Endothelial cell of umbilical vein (primary cell): ENCODE measurements around the gene AGA. TPM values are rescaled to one million over a fixed set of nuclear protein-coding genes. Genes with fewer than 3 reads are reported as not detected.

ENCODE experiments used
- BruUV-seq: library from RNA; stranded (reverse); fragments of 400-500 nt; replicated peaks from 2 replicates; lab custom pipeline; 2021; lab: Mats Ljungman, UMichigan
- CTCF ChIA-PET: fragments of 300-600, 350-600 bp; sonication (Branson Sonifier 250); formaldehyde crosslinking; loops from one replicate; lab custom pipeline; 2021; ENCODE audit warnings: antibody characterized with exemption, inconsistent platforms; lab: Charles Lee
- POLR2A ChIA-PET: fragments of 300-600, 350-600 bp; sonication (Branson Sonifier 250); formaldehyde crosslinking; loops from one replicate; lab custom pipeline; 2021; ENCODE audit warnings: antibody characterized with exemption, inconsistent platforms; lab: Charles Lee
- DNase-seq: peaks from one replicate; pipeline ENCODE4 v3.0.0-alpha.2; 2011; ENCODE audit warnings: low read depth, low spot score
- FAIRE-seq: peaks from 2 replicates; lab custom pipeline; 2011; peaks lifted over from hg19 to GRCh38; lab: Jason Lieb, UNC
- H2AFZ ChIP-seq: 2 replicates; pipeline ENCODE4 v1.6.0; 2012; ENCODE audit warnings: low read depth, low read length, control low read depth, inconsistent platforms
- H3K27ac ChIP-seq: 2 replicates; pipeline ENCODE4 v1.5.1; 2011; ENCODE audit warnings: low read depth, mild to moderate bottlenecking, control low read depth, low read length, moderate library complexity; ENCODE audit not compliant: insufficient read depth
- H3K27me3 ChIP-seq, 2 experiments: 2 replicates each; pipeline versions ENCODE4 v1.6.0 to v1.6.1; 2011; ENCODE audit warnings: low read length in 2 of 2, mixed read lengths in 1 of 2; ENCODE audit not compliant: control insufficient read depth in 2 of 2, insufficient read depth in 2 of 2
- H3K36me3 ChIP-seq, 2 experiments: 2 replicates in 1 of 2; 3 replicates in 1 of 2; pipeline ENCODE4 v1.5.1; 2011; ENCODE audit warnings: low read length in 2 of 2, mild to moderate bottlenecking in 1 of 2, moderate library complexity in 1 of 2; ENCODE audit not compliant: control insufficient read depth in 2 of 2, insufficient read depth in 2 of 2; ENCODE audit errors: extremely low read depth in 1 of 2
- H3K4me1 ChIP-seq: 3 replicates; pipeline ENCODE4 v1.5.1; 2011; ENCODE audit warnings: mild to moderate bottlenecking, low read length; ENCODE audit not compliant: control insufficient read depth, insufficient read depth; ENCODE audit errors: extremely low read depth
- H3K4me2 ChIP-seq: 2 replicates; pipeline ENCODE4 v1.6.1; 2011; ENCODE audit warnings: low read length, control low read depth, mixed read lengths; ENCODE audit not compliant: insufficient read depth
- H3K4me3 ChIP-seq, 3 experiments: fragments of 200-600 bp in 1 of 3; sonication (generic), shearing (Covaris generic) in 1 of 3; replicated peaks in 1 of 3; 2 replicates each; pipeline ENCODE4 v1.5.1; 2011 to 2016; ENCODE audit warnings: control low read depth in 3 of 3, low read length in 3 of 3, mild to moderate bottlenecking in 2 of 3, inconsistent platforms in 1 of 3, low read depth in 1 of 3, moderate library complexity in 1 of 3; ENCODE audit not compliant: insufficient read depth in 1 of 3
- H3K79me2 ChIP-seq: 2 replicates; pipeline ENCODE4 v1.6.0; 2012; ENCODE audit warnings: low read length, inconsistent platforms; ENCODE audit not compliant: control insufficient read depth, insufficient read depth
- H3K9ac ChIP-seq: replicated peaks from 2 replicates; pipeline ENCODE3; 2011; ENCODE audit warnings: low read length, control low read depth; ENCODE audit not compliant: insufficient read depth; ENCODE audit errors: extremely low read depth
- H3K9me1 ChIP-seq: replicated peaks from 3 replicates; pipeline ENCODE4 v1.6.0; 2011; ENCODE audit warnings: mild to moderate bottlenecking, low read length; ENCODE audit not compliant: control insufficient read depth, insufficient read depth; ENCODE audit errors: extremely low read depth
- H3K9me3 ChIP-seq: replicated peaks from 2 replicates; pipeline ENCODE4 v1.5.1; 2012; ENCODE audit warnings: low read length, inconsistent platforms; ENCODE audit not compliant: control insufficient read depth, insufficient read depth
- H4K20me1 ChIP-seq: replicated peaks from 2 replicates; pipeline ENCODE3; 2011; ENCODE audit warnings: mild to moderate bottlenecking, low read length; ENCODE audit not compliant: control insufficient read depth, insufficient read depth; ENCODE audit errors: extremely low read depth
- CTCF ChIP-seq, 2 donors: IDR thresholded peaks; 1 replicate in 1 of 2; 2 replicates in 1 of 2; pipeline ENCODE4 v1.5.1; 2011; ENCODE audit warnings: low read length in 2 of 2, mild to moderate bottlenecking in 2 of 2, moderate library complexity in 2 of 2, control low read depth in 1 of 2, inconsistent platforms in 1 of 2, low read depth in 1 of 2; ENCODE audit not compliant: insufficient read depth in 1 of 2; ENCODE audit errors: extremely low read depth in 1 of 2
- EZH2 ChIP-seq: IDR thresholded peaks from 2 replicates; pipeline ENCODE4 v1.6.1; 2012; ENCODE audit warnings: borderline replicate concordance, low read depth, mild to moderate bottlenecking, moderate library complexity, low read length, inconsistent platforms; ENCODE audit not compliant: severe bottlenecking
- FOS ChIP-seq: IDR thresholded peaks from 2 replicates; pipeline ENCODE4 v1.6.1; 2011; ENCODE audit warnings: mild to moderate bottlenecking, low read length, moderate library complexity, borderline replicate concordance; ENCODE audit not compliant: insufficient read depth
- GATA2 ChIP-seq: IDR thresholded peaks from 2 replicates; pipeline ENCODE4 v1.7.0; 2011; ENCODE audit warnings: low read depth, mild to moderate bottlenecking, moderate library complexity, mixed read lengths, low read length; ENCODE audit not compliant: insufficient read length, insufficient read depth
- JUN ChIP-seq: IDR thresholded peaks from 2 replicates; pipeline ENCODE4 v1.6.1; 2011; ENCODE audit warnings: borderline replicate concordance, low read depth; ENCODE audit not compliant: insufficient read length, insufficient read depth
- MAX ChIP-seq: IDR thresholded peaks from 2 replicates; pipeline ENCODE4 v1.6.1; 2011; ENCODE audit not compliant: insufficient read depth, insufficient read length
- MYC ChIP-seq: IDR thresholded peaks from one replicate; pipeline ENCODE4 v1.6.1; 2011; ENCODE audit warnings: mild to moderate bottlenecking, low read depth, low read length
- POLR2A ChIP-seq: IDR thresholded peaks from 2 replicates; pipeline ENCODE4 v1.6.1; 2012; ENCODE audit warnings: low read depth, mild to moderate bottlenecking, control low read depth, low read length
- POLR2AphosphoS5 ChIP-seq: IDR thresholded peaks from 2 replicates; pipeline ENCODE4 v1.6.1; 2012; ENCODE audit warnings: low read depth, mild to moderate bottlenecking, control low read depth, low read length, moderate library complexity; ENCODE audit not compliant: insufficient read depth
- dilution Hi-C: fragments of 300-500 bp; cut with MboI; formaldehyde crosslinking; loops from one replicate; pipeline ENCODE4 v1.15.0; 2019; ENCODE audit warnings: low sequenced_read_pairs; ENCODE audit not compliant: extremely low pct_ligation_motif_present
- intact Hi-C: fragments of 100-400 bp; cut with micrococcal nuclease; formaldehyde crosslinking; loops from one replicate; pipeline ENCODE4 v1.10.0; 2022
- polyA plus RNA-seq, 4 experiments: library from polyadenylated mRNA; depleted of rRNA in 3 of 4; stranded (reverse) in 3 of 4; unstranded in 1 of 4; fragments of >200 nt; gene quantifications; 2 replicates each; pipeline versions ENCODE4 v1.2.1 to v1.2.3, GENCODE V29; 2011 to 2012; ENCODE audit warnings: missing spikeins in 1 of 4
- total RNA-seq: library from RNA; stranded (reverse); gene quantifications from 2 replicates; pipeline ENCODE4 v1.2.3, GENCODE V29; 2021

Gene AGA
- total and polyA plus RNA-seq, 2 donors (not counting 3 experiments of a cell fraction or from before 2014, with no cell fraction given) = 14.1 to 16.9 TPM

- no peak overlapping the region for H3K9ac ChIP-seq
- FAIRE-seq (no peak), DNase-seq (no peak)
- no peak overlapping the region for H3K4me2 ChIP-seq
- intact Hi-C loops = no loop called here
- H3K27ac ChIP-seq = no peak overlapping the region
- no peaks in the 10 kb centered on the region for H3K27me3 ChIP-seq
- H2AFZ ChIP-seq = no peak overlapping the region
- dilution Hi-C loops = no loop called here
- no peaks in the 10 kb centered on the region for H4K20me1 ChIP-seq
- no TSS peak for BruUV-seq
- H3K4me3 ChIP-seq = no peak overlapping the region
- H3K9me3 ChIP-seq = no peaks in the 10 kb centered on the region
- ChIA-PET POLR2A (no interaction called here), CTCF (no interaction called here)
- H3K9me1 ChIP-seq = no peaks in the 10 kb centered on the region
- H3K79me2 ChIP-seq = no peaks in the 10 kb centered on the region
- TF ChIP-seq MYC = no peak
- TF ChIP-seq POLR2A = no peak
- no peak for TF ChIP-seq JUN
- no peak for TF ChIP-seq MAX
- TF ChIP-seq GATA2 = no peak
- no peaks in the 10 kb centered on the region for H3K36me3 ChIP-seq
- peaks cover 7% of the 10 kb centered on the region for H3K4me1 ChIP-seq
Measured at GRCh38 chr4:177446586-177446985, 4.3 kb upstream of the AGA start.

- TF ChIP-seq POLR2AphosphoS5 = no peak
- TF ChIP-seq CTCF (IDR thresholded peaks at IDR 0.05; ENCODE audit: extremely low read depth in 1 of 2, insufficient read depth in 1 of 2, low read depth in 1 of 2, low read length in 2 of 2) = no peak
- TF ChIP-seq GATA2 = no peak
- no peak for TF ChIP-seq FOS
- TF ChIP-seq POLR2A = no peak
- no peak for TF ChIP-seq EZH2
- TF ChIP-seq MYC = no peak
- TF ChIP-seq JUN = no peak
- no peak for TF ChIP-seq MAX
- Histone ChIP-seq H3K4me3 (no peak overlapping the region), H2AFZ (no peak overlapping the region), H3K79me2 (no peaks in the 10 kb centered on the region), H3K36me3 (no peaks in the 10 kb centered on the region), H3K27ac (no peak overlapping the region), H4K20me1 (no peaks in the 10 kb centered on the region), H3K9ac (no peak overlapping the region), H3K4me2 (no peak overlapping the region), H3K9me1 (no peaks in the 10 kb centered on the region), H3K4me1 (peaks cover 13% of the 10 kb centered on the region), H3K27me3 (no peaks in the 10 kb centered on the region), H3K9me3 (no peaks in the 10 kb centered on the region)
- FAIRE-seq (no peak), DNase-seq (no peak)
- no TSS peak for BruUV-seq
- intact Hi-C loops = loop anchor here (5.0 kb wide), 2 partner anchors 393 to 1068 kb away; no protein-coding TSS in a partner anchor
- ChIA-PET CTCF (no interaction called here), POLR2A (no interaction called here)
- dilution Hi-C loops = no loop called here
Measured at GRCh38 chr4:177444911-177445736, 2.9 kb upstream of the AGA start.
